CD14-positive monocyte (primary cell): ENCODE results near the gene EGFR. TPM values are rescaled to one million over a fixed set of nuclear protein-coding genes. Genes with fewer than 3 reads are reported as not detected.

Experiments used
- DNase-seq, 3 donors: peaks; one replicate each; pipeline ENCODE4 v3.0.0-alpha.2; 2011 to 2022
- H2AFZ ChIP-seq: 2 replicates; pipeline ENCODE4 v1.6.0; 2012; ENCODE audit warnings: mild to moderate bottlenecking, low read depth, low read length, inconsistent platforms; ENCODE audit not compliant: insufficient read depth, poor library complexity, severe bottlenecking
- H3K27ac ChIP-seq, 2 donors: 1 replicate in 1 of 2; 2 replicates in 1 of 2; pipeline ENCODE4 v1.5.1; 2012 to 2013; ENCODE audit warnings: low read length in 2 of 2, control low read depth in 1 of 2, inconsistent platforms in 1 of 2, low read depth in 1 of 2, mild to moderate bottlenecking in 1 of 2
- H3K27me3 ChIP-seq, 2 donors: one replicate each; pipeline versions ENCODE4 v1.6.0 to v1.6.1; 2011 to 2013; ENCODE audit warnings: low read length in 2 of 2; ENCODE audit not compliant: control insufficient read depth in 2 of 2, insufficient read depth in 2 of 2
- H3K36me3 ChIP-seq, 2 donors: replicated peaks in 1 of 2; 1 replicate in 1 of 2; 2 replicates in 1 of 2; pipeline versions ENCODE4 v1.5.1 to v1.6.1; 2012 to 2013; ENCODE audit warnings: low read length in 2 of 2, control low read depth in 1 of 2, inconsistent platforms in 1 of 2, mild to moderate bottlenecking in 1 of 2; ENCODE audit not compliant: insufficient read depth in 2 of 2, control insufficient read depth in 1 of 2
- H3K4me1 ChIP-seq, 2 donors: 1 replicate in 1 of 2; 2 replicates in 1 of 2; pipeline versions ENCODE4 v1.5.1 to v1.6.1; 2012 to 2013; ENCODE audit warnings: low read length in 2 of 2, control low read depth in 1 of 2, inconsistent platforms in 1 of 2, mild to moderate bottlenecking in 1 of 2, moderate library complexity in 1 of 2; ENCODE audit not compliant: insufficient read depth in 2 of 2, control insufficient read depth in 1 of 2
- H3K4me2 ChIP-seq: replicated peaks from 2 replicates; pipeline ENCODE3; 2012; ENCODE audit warnings: low read length, moderate library complexity, mild to moderate bottlenecking; ENCODE audit not compliant: poor library complexity, severe bottlenecking; ENCODE audit errors: extremely low read depth
- H3K4me3 ChIP-seq, 3 experiments: fragments of 200-600 bp in 1 of 3; sonication (generic) in 1 of 3; replicated peaks in 1 of 3; 1 replicate in 2 of 3; 2 replicates in 1 of 3; pipeline ENCODE4 v1.5.1; 2011 to 2013; ENCODE audit warnings: low read length in 3 of 3, mild to moderate bottlenecking in 3 of 3, control low read depth in 2 of 3, low read depth in 2 of 3, inconsistent platforms in 1 of 3, moderate library complexity in 1 of 3
- H3K79me2 ChIP-seq: 2 replicates; pipeline ENCODE4 v1.6.0; 2012; ENCODE audit warnings: mild to moderate bottlenecking, control low read depth, inconsistent platforms, low read length, moderate library complexity; ENCODE audit not compliant: insufficient read depth
- H3K9ac ChIP-seq: 2 replicates; pipeline ENCODE4 v1.6.0; 2017; ENCODE audit warnings: low read length, mild to moderate bottlenecking; ENCODE audit not compliant: insufficient read depth, poor library complexity, severe bottlenecking
- H3K9me3 ChIP-seq, 2 donors: replicated peaks in 1 of 2; 1 replicate in 1 of 2; 2 replicates in 1 of 2; pipeline versions ENCODE4 v1.5.1 to v1.6.1; 2012 to 2013; ENCODE audit warnings: low read length in 2 of 2, control low read depth in 1 of 2; ENCODE audit not compliant: control insufficient read depth in 1 of 2, insufficient read depth in 1 of 2
- H4K20me1 ChIP-seq: 2 replicates; pipeline ENCODE4 v1.6.0; 2012; ENCODE audit warnings: mild to moderate bottlenecking, low read length, control low read depth, moderate library complexity; ENCODE audit not compliant: insufficient read depth
- H3K27ac Mint-ChIP-seq, 7 donors: one replicate each; pipeline ENCODE4 v1.8.0; 2020; ENCODE audit warnings: mild to moderate bottlenecking in 7 of 7, mixed read lengths in 7 of 7, moderate library complexity in 6 of 7, inconsistent platforms in 2 of 7
- H3K27me3 Mint-ChIP-seq, 3 donors: one replicate each; pipeline ENCODE4 v1.8.0; 2021 to 2022; ENCODE audit warnings: low read depth in 3 of 3, mild to moderate bottlenecking in 3 of 3, mixed read lengths in 3 of 3, moderate library complexity in 3 of 3, inconsistent platforms in 1 of 3
- H3K36me3 Mint-ChIP-seq, 2 donors: one replicate each; pipeline ENCODE4 v1.8.0; 2020; ENCODE audit warnings: mixed read lengths in 2 of 2, inconsistent platforms in 1 of 2, mild to moderate bottlenecking in 1 of 2
- H3K4me1 Mint-ChIP-seq: one replicate; pipeline ENCODE4 v1.8.0; 2020; ENCODE audit warnings: mild to moderate bottlenecking, mixed read lengths
- H3K4me3 Mint-ChIP-seq, 2 donors: one replicate each; pipeline ENCODE4 v1.8.0; 2020; ENCODE audit warnings: mild to moderate bottlenecking in 2 of 2, mixed read lengths in 2 of 2, moderate library complexity in 1 of 2
- H3K9me3 Mint-ChIP-seq, 7 donors: one replicate each; pipeline ENCODE4 v1.8.0; 2020 to 2022; ENCODE audit warnings: mixed read lengths in 7 of 7, mild to moderate bottlenecking in 6 of 7, moderate library complexity in 6 of 7, inconsistent platforms in 2 of 7
- CTCF ChIP-seq: fragments of 200-600 bp; IDR thresholded peaks from one replicate; pipeline ENCODE4 v1.8.0; 2022; ENCODE audit warnings: antibody characterized with exemption, mild to moderate bottlenecking
- WGBS: methylation state at CpG from one replicate; pipeline ENCODE4 v1.1.5; 2013; ENCODE audit warnings: missing lambda C conversion rate; ENCODE audit not compliant: insufficient coverage; 5-methylcytosine and 5-hydroxymethylcytosine counted together
- intact Hi-C, 2 donors: fragments of 100-400 bp; cut with micrococcal nuclease; formaldehyde crosslinking; loops; one replicate each; pipeline versions ENCODE4 v1.15.0 to v1.15.1; 2023
- polyA plus RNA-seq, 3 donors: library from polyadenylated mRNA; depleted of rRNA in 1 of 3; unstranded in 2 of 3; stranded (reverse) in 1 of 3; fragments of 300-500 nt in 2 of 3; fragments of >200 nt in 1 of 3; fragmentation: Illumina TruSeq in 2 of 3; gene quantifications; 1 replicate in 2 of 3; 2 replicates in 1 of 3; pipeline ENCODE4 v1.2.3, GENCODE V29; 2012 to 2021

EGFR gene
- polyA plus RNA-seq, 3 donors = not detected

- intact Hi-C loops = no loop called here
These were observed 106.4 kb downstream of the EGFR start for GRCh38 chr7:55124989-55125875.

DNA sequence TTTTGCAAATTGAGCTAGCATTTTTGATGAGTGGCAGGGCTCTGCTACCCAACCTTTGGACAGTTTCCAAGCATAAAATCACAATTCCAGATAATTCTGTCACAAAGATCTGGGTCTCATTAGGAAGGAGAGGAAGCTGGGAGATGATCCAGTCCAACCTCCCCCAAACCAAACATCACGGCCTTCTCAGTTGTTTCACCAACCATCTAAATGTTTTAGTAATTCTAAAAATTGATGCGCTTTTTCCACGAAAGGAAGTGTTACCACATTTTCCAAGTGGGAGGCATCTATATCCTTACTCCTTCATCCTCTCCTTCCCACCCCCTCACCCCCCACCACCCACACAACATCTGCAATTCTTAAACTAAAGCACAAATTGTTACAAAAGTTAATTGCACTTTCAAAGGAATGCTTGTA is 108.3 kb downstream of the EGFR start:
- H2AFZ ChIP-seq = no peak overlapping the region
- H3K4me3 ChIP-seq = no peak overlapping the region
- H4K20me1 ChIP-seq = no peaks in the 10 kb centered on the region
- WGBS = no CpG with 5 or more reads among the region's 3 CpGs
- H3K36me3 Mint-ChIP-seq = no peaks in the 10 kb centered on the region
- H3K9ac ChIP-seq = no peak overlapping the region
- no peaks in the 10 kb centered on the region for H3K9me3 ChIP-seq
- H3K79me2 ChIP-seq = no peaks in the 10 kb centered on the region
- H3K4me1 Mint-ChIP-seq = no peaks in the 10 kb centered on the region
- H3K27me3 Mint-ChIP-seq = peaks cover 0 to 5% (median 1%) of the 10 kb centered on the region in 3 donors
- no peak for TF ChIP-seq CTCF
- no peaks in the 10 kb centered on the region for H3K27me3 ChIP-seq
- no peak overlapping the region for H3K4me3 Mint-ChIP-seq
- DNase-seq = no peak
- no peaks in the 10 kb centered on the region for H3K36me3 ChIP-seq
- no peak overlapping the region for H3K27ac Mint-ChIP-seq
- H3K9me3 Mint-ChIP-seq = peaks cover 0 to 4% (median 2%) of the 10 kb centered on the region in 7 donors
- H3K4me1 ChIP-seq = no peaks in the 10 kb centered on the region
- no peak overlapping the region for H3K27ac ChIP-seq
- intact Hi-C loops = no loop called here
- no peak overlapping the region for H3K4me2 ChIP-seq

More at GRCh38 chr7:55124989-55125875, 106.4 kb downstream of the EGFR start:
- no peaks in the 10 kb centered on the region for H3K79me2 ChIP-seq
- no peak overlapping the region for H3K4me2 ChIP-seq
- DNase-seq = no peak
- no peak overlapping the region for H3K9ac ChIP-seq
- Mint-ChIP-seq H3K36me3 (no peaks in the 10 kb centered on the region), H3K27me3 (peaks cover 0 to 5% (median 1%) of the 10 kb centered on the region in 3 donors), H3K4me1 (no peaks in the 10 kb centered on the region), H3K4me3 (no peak overlapping the region), H3K9me3 (peaks cover 0 to 4% (median 2%) of the 10 kb centered on the region in 7 donors), H3K27ac (no peak overlapping the region)
- H3K27ac ChIP-seq = no peak overlapping the region
- H4K20me1 ChIP-seq = no peaks in the 10 kb centered on the region
- 89% methylated on average over 11 of the region's 12 CpGs for WGBS
- no peak overlapping the region for H3K4me3 ChIP-seq
- H2AFZ ChIP-seq = no peak overlapping the region
- TF ChIP-seq CTCF = no peak
- H3K9me3 ChIP-seq = no peaks in the 10 kb centered on the region
- H3K36me3 ChIP-seq = no peaks in the 10 kb centered on the region
- H3K27me3 ChIP-seq = no peaks in the 10 kb centered on the region
- H3K4me1 ChIP-seq = no peaks in the 10 kb centered on the region
